ENCODE results near the gene SPDEF. TPM values are rescaled to one million over a fixed set of nuclear protein-coding genes. Genes with fewer than 3 reads are reported as not detected.

Gene SPDEF
- total RNA-seq, 2 donors from 2014 or later, result not detected

GRCh38 chr6:34493344-34493743 lies 62.8 kb downstream of the SPDEF start:
- Histone ChIP-seq H3K9me3 (no peaks in the 10 kb centered on the region), H3K27ac (no peak overlapping the region), H3K36me3 (replicated peaks in 1 of 2; ENCODE audit: insufficient read depth in 1 of 2, low read depth in 2 of 2) (no peaks in the 10 kb centered on the region), H3K4me3 (no peak overlapping the region), H3K4me1 (no peaks in the 10 kb centered on the region), H3K27me3 (no peaks in the 10 kb centered on the region)
- WGBS, 2 donors, result 75 to 90% methylated on average over 4 of the region's 4 CpGs
- TF ChIP-seq CTCF (IDR thresholded peaks at IDR 0.05) (no peak), POLR2A (IDR thresholded peaks at IDR 0.05) (no peak)
- ATAC-seq (no peak), DNase-seq (no peak)
- intact Hi-C loops (cut with DNase I), result no loop called here

GRCh38 chr6:34491091-34491430 lies 65.1 kb downstream of the SPDEF start:
- 67 to 80% methylated on average over 10 of the region's 10 CpGs for WGBS, 2 donors

GRCh38 chr6:34490390-34491090 lies 65.6 kb downstream of the SPDEF start:
- intact Hi-C loops (cut with DNase I), result no loop called here
- H3K4me3 ChIP-seq, result no peak overlapping the region
- no peak overlapping the region for H3K27ac ChIP-seq

More at GRCh38 chr6:34491091-34491430, 65.1 kb downstream of the SPDEF start:
- intact Hi-C loops (cut with DNase I), result no loop called here
- no peaks in the 10 kb centered on the region for H3K9me3 ChIP-seq
- H3K27me3 ChIP-seq, result no peaks in the 10 kb centered on the region
- no peaks in the 10 kb centered on the region for H3K4me1 ChIP-seq
- TF ChIP-seq CTCF (IDR thresholded peaks at IDR 0.05), result no peak
- no peak for TF ChIP-seq POLR2A (IDR thresholded peaks at IDR 0.05)
- no peak for DNase-seq
- no peaks in the 10 kb centered on the region for H3K36me3 ChIP-seq (replicated peaks in 1 of 2; ENCODE audit: insufficient read depth in 1 of 2, low read depth in 2 of 2)
- no peak for ATAC-seq
- no peak overlapping the region for H3K27ac ChIP-seq
- H3K4me3 ChIP-seq, result no peak overlapping the region

GRCh38 chr6:34489207-34489805 lies 66.8 kb downstream of the SPDEF start:
- no peak for ATAC-seq
- intact Hi-C loops (cut with DNase I), result no loop called here
- WGBS, 2 donors, result 81 to 94% methylated on average over 9 of the region's 9 CpGs

More at GRCh38 chr6:34490390-34491090, 65.6 kb downstream of the SPDEF start:
- no peaks in the 10 kb centered on the region for H3K36me3 ChIP-seq (replicated peaks in 1 of 2; ENCODE audit: insufficient read depth in 1 of 2, low read depth in 2 of 2)
- DNase-seq (no peak), ATAC-seq (no peak)
- H3K27me3 ChIP-seq, result no peaks in the 10 kb centered on the region
- WGBS, 2 donors, result 79 to 84% methylated on average over 13 to 20 of the region's 20 CpGs
- no peaks in the 10 kb centered on the region for H3K9me3 ChIP-seq
- H3K4me1 ChIP-seq, result no peaks in the 10 kb centered on the region
- TF ChIP-seq POLR2A (IDR thresholded peaks at IDR 0.05) (no peak), CTCF (IDR thresholded peaks at IDR 0.05) (no peak)

More at GRCh38 chr6:34489207-34489805, 66.8 kb downstream of the SPDEF start:
- Histone ChIP-seq H3K27me3 (no peaks in the 10 kb centered on the region), H3K4me3 (no peak overlapping the region), H3K36me3 (replicated peaks in 1 of 2; ENCODE audit: insufficient read depth in 1 of 2, low read depth in 2 of 2) (no peaks in the 10 kb centered on the region), H3K9me3 (no peaks in the 10 kb centered on the region), H3K27ac (no peak overlapping the region), H3K4me1 (no peaks in the 10 kb centered on the region)
- TF ChIP-seq CTCF (IDR thresholded peaks at IDR 0.05), result no peak
- no peak for TF ChIP-seq POLR2A (IDR thresholded peaks at IDR 0.05)
- DNase-seq, result no peak

Other genes with a start within 250 kb of the SPDEF start
- gene NUDT3, start 163.7 kb downstream of the SPDEF start, total RNA-seq, result 10 to 100 TPM; 14.2 to 22.1 TPM
- gene RPS10, start 130.3 kb downstream of the SPDEF start, total RNA-seq, result 1,000 to 10,000 TPM; 1,206 to 1,361 TPM
- gene PACSIN1, start 90.3 kb downstream of the SPDEF start, total RNA-seq, result under 1 TPM in 1 of 2 donors, not detected in 1; 0.52 TPM
- gene ILRUN, start 140.4 kb upstream of the SPDEF start, total RNA-seq, result 10 to 100 TPM; 24.6 to 32.6 TPM
- 10 to 100 TPM; 15.2 to 36.3 TPM for gene SNRPC, start 201.2 kb upstream of the SPDEF start, total RNA-seq
- 10 to 100 TPM; 10.1 to 12.9 TPM for gene BLTP3A, start 235.8 kb upstream of the SPDEF start, total RNA-seq

All from body of pancreas (tissue), 4 donors.